Karpas-422 (cell line): ENCODE results near the gene PXDN. TPM values are rescaled to one million over a fixed set of nuclear protein-coding genes. Genes with fewer than 3 reads are reported as not detected.

ENCODE experiments used
- DNase-seq: peaks from one replicate; pipeline ENCODE4 v3.0.0-alpha.2; 2015
- H2AFZ ChIP-seq: fragments of 200-600 bp; sonication (generic); 2 replicates; pipeline ENCODE4 v1.6.1; 2014; ENCODE audit warnings: antibody characterized with exemption, low read length, mixed read lengths
- H3K27ac ChIP-seq: fragments of 200-600 bp; sonication (generic); 2 replicates; pipeline ENCODE4 v1.5.1; 2014; ENCODE audit warnings: mild to moderate bottlenecking, low read length, moderate library complexity
- H3K27me3 ChIP-seq: fragments of 200-600 bp; sonication (generic); 2 replicates; pipeline ENCODE4 v1.6.1; 2014; ENCODE audit warnings: low read length, mixed read lengths
- H3K36me3 ChIP-seq: fragments of 200-600 bp; sonication (generic); 2 replicates; pipeline ENCODE4 v1.6.1; 2014; ENCODE audit warnings: low read length, mixed read lengths; ENCODE audit not compliant: insufficient read depth
- H3K4me1 ChIP-seq: fragments of 200-600 bp; sonication (generic); 2 replicates; pipeline ENCODE4 v1.6.1; 2014; ENCODE audit warnings: mild to moderate bottlenecking, low read length, mixed read lengths
- H3K4me2 ChIP-seq: fragments of 200-600 bp; sonication (generic); 2 replicates; pipeline ENCODE4 v1.6.1; 2014; ENCODE audit warnings: low read length, low read depth, mild to moderate bottlenecking; ENCODE audit not compliant: poor library complexity, severe bottlenecking
- H3K4me3 ChIP-seq: fragments of 200-600 bp; sonication (generic); 2 replicates; pipeline ENCODE4 v1.5.1; 2014; ENCODE audit warnings: mild to moderate bottlenecking, antibody characterized with exemption, low read length, mixed read lengths
- H3K79me2 ChIP-seq: fragments of 200-600 bp; sonication (generic); 2 replicates; pipeline ENCODE4 v1.6.1; 2014; ENCODE audit warnings: mild to moderate bottlenecking, low read length, mixed read lengths
- H3K9ac ChIP-seq: fragments of 200-600 bp; sonication (generic); 2 replicates; pipeline ENCODE4 v1.6.0; 2014; ENCODE audit warnings: low read length
- H3K9me2 ChIP-seq: fragments of 200-600 bp; sonication (generic), shearing (Covaris generic); replicated peaks from 2 replicates; pipeline ENCODE4 v1.6.0; 2014; ENCODE audit warnings: mild to moderate bottlenecking, low read length, moderate library complexity; ENCODE audit not compliant: insufficient read depth
- H3K9me3 ChIP-seq: fragments of 300-700, 200-600 bp; sonication (generic); 2 replicates; pipeline ENCODE4 v1.6.1; 2014; ENCODE audit warnings: low read length, mixed read lengths
- H4K20me1 ChIP-seq: fragments of 200-600 bp; sonication (generic); 2 replicates; pipeline ENCODE4 v1.6.1; 2014; ENCODE audit warnings: mild to moderate bottlenecking, antibody characterized with exemption, low read length, low read depth; ENCODE audit not compliant: insufficient read depth
- total RNA-seq: library from RNA; depleted of rRNA; stranded (reverse); fragments of >200 nt; shearing (Covaris generic); gene quantifications from 2 replicates; pipeline ENCODE4 v1.2.3, GENCODE V29; 2014; ENCODE audit warnings: low replicate concordance

Gene PXDN
- total RNA-seq, 1 experiment from 2014 or later, result not detected

- Histone ChIP-seq H3K79me2 (no peaks in the 10 kb centered on the region), H4K20me1 (no peaks in the 10 kb centered on the region), H2AFZ (no peak overlapping the region), H3K9ac (no peak overlapping the region), H3K4me3 (no peak overlapping the region), H3K27me3 (no peaks in the 10 kb centered on the region), H3K27ac (no peak overlapping the region), H3K9me2 (no peaks in the 10 kb centered on the region), H3K4me1 (peaks cover 2% of the 10 kb centered on the region), H3K9me3 (no peaks in the 10 kb centered on the region), H3K4me2 (no peak overlapping the region), H3K36me3 (no peaks in the 10 kb centered on the region)
- no peak for DNase-seq
Measured at GRCh38 chr2:1609485-1610095, 134.7 kb downstream of the PXDN start.

GRCh38 chr2:1609040-1609439 lies 135.3 kb downstream of the PXDN start:
- H2AFZ ChIP-seq, result no peak overlapping the region
- H3K79me2 ChIP-seq, result no peaks in the 10 kb centered on the region
- no peaks in the 10 kb centered on the region for H3K4me1 ChIP-seq
- H3K9me2 ChIP-seq, result no peaks in the 10 kb centered on the region
- H3K27ac ChIP-seq, result no peak overlapping the region
- peaks cover 2% of the 10 kb centered on the region; the same call in 1 of the 2 replicates for H3K9me3 ChIP-seq
- no peak overlapping the region for H3K4me3 ChIP-seq
- H3K4me2 ChIP-seq, result no peak overlapping the region
- no peak overlapping the region for H3K9ac ChIP-seq
- H3K27me3 ChIP-seq, result no peaks in the 10 kb centered on the region
- H3K36me3 ChIP-seq, result no peaks in the 10 kb centered on the region
- no peaks in the 10 kb centered on the region for H4K20me1 ChIP-seq
- DNase-seq, result no peak

GRCh38 chr2:1607971-1608688 lies 136.2 kb downstream of the PXDN start:
- H3K36me3 ChIP-seq, result no peaks in the 10 kb centered on the region
- H3K9me3 ChIP-seq, result peaks cover 4% of the 10 kb centered on the region; the same call in 1 of the 2 replicates
- no peaks in the 10 kb centered on the region for H3K4me1 ChIP-seq
- no peak overlapping the region for H3K9ac ChIP-seq
- DNase-seq, result no peak
- no peaks in the 10 kb centered on the region for H3K27me3 ChIP-seq
- no peak overlapping the region for H3K4me2 ChIP-seq
- no peak overlapping the region for H2AFZ ChIP-seq
- no peak overlapping the region for H3K4me3 ChIP-seq
- H3K9me2 ChIP-seq, result no peaks in the 10 kb centered on the region
- no peak overlapping the region for H3K27ac ChIP-seq
- H4K20me1 ChIP-seq, result no peaks in the 10 kb centered on the region
- no peaks in the 10 kb centered on the region for H3K79me2 ChIP-seq

- Histone ChIP-seq H3K9me2 (no peaks in the 10 kb centered on the region), H3K4me3 (no peak overlapping the region), H3K79me2 (no peaks in the 10 kb centered on the region), H3K36me3 (no peaks in the 10 kb centered on the region), H3K9me3 (peaks cover 4% of the 10 kb centered on the region; the same call in 1 of the 2 replicates), H4K20me1 (no peaks in the 10 kb centered on the region), H3K9ac (no peak overlapping the region), H3K4me1 (no peaks in the 10 kb centered on the region), H3K4me2 (no peak overlapping the region), H2AFZ (no peak overlapping the region), H3K27ac (no peak overlapping the region), H3K27me3 (no peaks in the 10 kb centered on the region)
- DNase-seq, result no peak
Measured at GRCh38 chr2:1607236-1607920, 136.9 kb downstream of the PXDN start.

GRCh38 chr2:1606421-1607235 lies 137.7 kb downstream of the PXDN start:
- Histone ChIP-seq H2AFZ (no peak overlapping the region), H4K20me1 (no peaks in the 10 kb centered on the region), H3K4me2 (no peak overlapping the region), H3K9ac (no peak overlapping the region), H3K36me3 (no peaks in the 10 kb centered on the region), H3K27me3 (no peaks in the 10 kb centered on the region), H3K4me1 (no peaks in the 10 kb centered on the region), H3K9me3 (peaks cover 4% of the 10 kb centered on the region; the same call in 1 of the 2 replicates), H3K9me2 (no peaks in the 10 kb centered on the region), H3K79me2 (no peaks in the 10 kb centered on the region), H3K27ac (no peak overlapping the region), H3K4me3 (no peak overlapping the region)
- no peak for DNase-seq

GRCh38 chr2:1606046-1606400 lies 138.3 kb downstream of the PXDN start:
- Histone ChIP-seq H3K9me2 (no peaks in the 10 kb centered on the region), H3K9me3 (peaks cover 4% of the 10 kb centered on the region; the same call in 1 of the 2 replicates), H3K9ac (no peak overlapping the region), H4K20me1 (no peaks in the 10 kb centered on the region), H3K79me2 (no peaks in the 10 kb centered on the region), H3K27ac (no peak overlapping the region), H2AFZ (no peak overlapping the region), H3K4me3 (no peak overlapping the region), H3K27me3 (no peaks in the 10 kb centered on the region), H3K36me3 (no peaks in the 10 kb centered on the region), H3K4me1 (no peaks in the 10 kb centered on the region), H3K4me2 (no peak overlapping the region)
- DNase-seq, result no peak

GRCh38 chr2:1605102-1606045 lies 138.9 kb downstream of the PXDN start:
- H4K20me1 ChIP-seq, result no peaks in the 10 kb centered on the region
- no peaks in the 10 kb centered on the region for H3K79me2 ChIP-seq
- H3K36me3 ChIP-seq, result no peaks in the 10 kb centered on the region
- DNase-seq, result no peak
- H3K9me2 ChIP-seq, result no peaks in the 10 kb centered on the region
- H3K9me3 ChIP-seq, result peaks cover 4% of the 10 kb centered on the region; the same call in 1 of the 2 replicates
- H3K4me2 ChIP-seq, result no peak overlapping the region
- H3K4me1 ChIP-seq, result no peaks in the 10 kb centered on the region
- H3K4me3 ChIP-seq, result no peak overlapping the region
- H3K9ac ChIP-seq, result no peak overlapping the region
- H3K27ac ChIP-seq, result no peak overlapping the region
- H3K27me3 ChIP-seq, result no peaks in the 10 kb centered on the region
- H2AFZ ChIP-seq, result no peak overlapping the region
